ENCODE data around the gene ARHGAP10.
"Not testable (repeated sequence)": the region's sequence is repeated elsewhere in the genome, so short reads cannot be mapped to it uniquely, and the experiment has no call there.

Gene ARHGAP10

DNA sequence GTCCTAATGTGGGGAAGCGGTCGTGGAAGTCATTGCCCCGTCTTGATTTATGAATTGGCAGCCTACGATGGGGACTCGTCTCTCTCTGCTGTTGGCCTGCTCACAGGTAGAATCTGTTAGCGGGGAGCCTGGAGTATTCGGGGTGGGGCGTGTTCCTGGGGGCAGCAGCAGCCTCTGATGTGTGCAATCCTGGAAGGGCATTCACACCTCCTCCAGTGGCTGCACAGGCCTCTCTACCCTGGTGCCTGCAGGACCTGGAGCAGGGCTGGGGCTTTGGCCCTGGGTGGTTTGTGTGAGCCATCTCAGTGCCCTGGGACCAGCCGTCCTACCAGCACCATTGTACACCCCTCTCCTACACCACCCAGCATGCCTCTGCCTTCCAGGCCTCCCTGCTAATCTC is 340.9 kb downstream of the ARHGAP10 start:
- no peak for DNase-seq

DNA sequence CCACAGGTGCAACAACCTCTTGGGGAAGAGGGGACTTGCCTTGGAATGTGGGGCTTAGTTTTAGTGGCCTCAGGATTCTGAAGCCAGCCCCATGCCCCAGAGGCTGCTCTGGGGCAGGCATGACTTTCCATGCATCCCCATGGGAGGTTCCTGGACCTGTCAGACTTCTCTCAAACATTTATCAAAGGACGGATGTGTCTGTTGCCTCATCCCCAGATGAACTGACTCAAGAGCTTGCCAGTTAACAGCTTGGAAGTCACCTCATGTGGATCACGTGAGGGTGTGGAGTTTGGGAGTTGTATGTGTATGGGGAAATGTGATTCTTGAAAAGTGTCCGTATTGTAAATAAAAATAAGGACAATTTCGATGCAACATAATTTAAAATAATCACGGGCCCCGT is 341.5 kb downstream of the ARHGAP10 start:
- DNase-seq: no peak

DNA sequence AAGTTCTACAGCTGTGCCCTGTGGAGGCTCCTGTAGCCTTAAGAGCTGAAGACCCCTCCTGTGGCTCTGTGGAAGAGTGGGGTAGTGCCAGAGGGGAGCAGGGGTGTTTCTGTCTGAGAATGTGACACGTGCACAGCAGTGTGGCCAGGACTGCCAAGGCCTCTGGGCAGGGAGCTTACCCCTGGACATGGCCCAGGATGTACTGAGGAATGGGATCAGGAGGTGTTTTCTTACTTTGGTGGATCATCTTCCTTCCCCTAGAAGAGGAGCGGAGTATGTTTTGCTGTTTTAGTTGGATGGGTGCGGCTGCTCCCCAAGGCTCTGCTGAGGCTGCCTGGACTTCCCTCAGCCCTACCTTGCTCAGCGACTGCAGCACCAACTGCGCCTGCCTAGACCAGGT is 342.6 kb downstream of the ARHGAP10 start:
- no peak for DNase-seq

DNA sequence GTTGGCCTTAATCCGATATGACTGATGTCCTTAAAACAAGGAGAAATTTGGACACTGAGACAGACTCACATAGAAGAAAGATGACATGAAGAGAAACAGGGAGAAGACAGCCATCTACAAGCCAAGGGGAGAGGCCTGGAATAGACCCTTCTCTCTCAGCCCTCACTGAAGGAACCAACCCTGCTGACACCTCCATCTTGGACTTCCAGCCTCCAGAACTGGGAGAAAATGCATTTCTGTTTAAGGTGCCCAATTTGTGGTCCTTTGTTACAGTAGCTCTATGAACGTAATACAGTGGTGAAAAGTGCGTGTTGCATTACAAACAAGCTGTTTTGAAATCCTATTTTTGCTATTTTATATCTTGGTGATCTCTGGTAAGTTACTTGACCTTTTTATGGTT is 343.6 kb downstream of the ARHGAP10 start:
- no peak for DNase-seq

DNA sequence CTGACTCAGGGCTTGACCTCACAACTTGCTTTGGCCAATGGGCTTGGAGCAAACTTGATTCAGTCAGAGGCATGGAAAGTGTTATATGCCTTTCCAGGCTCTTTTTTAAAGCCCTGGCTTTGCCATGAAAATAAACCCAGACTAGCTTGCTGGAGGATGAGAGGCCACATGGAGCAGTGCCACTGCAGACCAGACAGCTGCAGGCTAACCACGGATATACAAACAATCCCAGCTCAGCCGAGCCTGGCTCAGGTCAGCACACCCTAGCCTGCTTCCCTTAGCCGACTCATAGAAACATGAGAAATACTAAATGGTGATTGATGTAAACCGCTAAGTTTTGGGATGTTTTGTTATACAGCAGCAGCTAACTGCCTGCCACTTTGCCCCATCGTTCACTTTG is 345.1 kb downstream of the ARHGAP10 start:
- no peak for DNase-seq

DNA sequence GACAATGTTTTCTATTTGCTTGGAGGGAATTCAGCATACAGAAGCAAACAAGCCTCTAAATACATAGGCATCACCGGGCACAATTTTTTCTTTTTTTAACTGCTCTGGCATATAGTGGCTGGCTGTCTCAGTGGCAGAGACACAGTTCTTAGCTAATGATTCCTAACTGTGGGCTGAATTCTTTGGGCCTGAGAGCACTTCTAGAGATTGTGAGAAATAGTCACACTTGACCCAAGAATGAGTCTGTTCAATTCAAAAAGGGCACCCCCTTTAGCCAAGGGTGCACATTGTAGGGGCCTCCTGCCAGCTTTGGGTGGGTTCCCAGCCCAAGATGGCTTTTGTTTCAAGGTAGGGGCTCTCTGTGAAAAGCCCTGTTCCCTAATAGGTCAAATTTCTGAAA is 345.7 kb downstream of the ARHGAP10 start:
- DNase-seq: no peak

DNA sequence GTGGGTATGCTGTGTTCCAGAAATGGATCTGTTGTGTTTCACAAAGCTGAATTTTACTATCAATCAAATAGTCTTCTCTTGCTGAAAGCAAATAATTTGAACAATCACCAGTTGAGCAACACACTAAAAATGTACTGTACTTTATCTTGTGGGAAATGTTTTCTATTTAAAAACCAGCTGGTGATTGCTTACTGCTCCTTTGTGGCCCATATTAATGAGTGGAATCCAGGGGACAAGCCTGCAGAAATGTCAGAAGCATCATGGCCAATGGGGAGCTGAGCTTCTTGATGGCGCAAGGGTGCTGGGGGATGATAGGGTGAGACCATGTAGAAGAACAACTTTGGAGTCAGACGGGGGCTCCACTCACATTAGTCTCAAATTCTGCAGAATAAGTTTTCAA is 346.2 kb downstream of the ARHGAP10 start:
- DNase-seq: no peak

DNA sequence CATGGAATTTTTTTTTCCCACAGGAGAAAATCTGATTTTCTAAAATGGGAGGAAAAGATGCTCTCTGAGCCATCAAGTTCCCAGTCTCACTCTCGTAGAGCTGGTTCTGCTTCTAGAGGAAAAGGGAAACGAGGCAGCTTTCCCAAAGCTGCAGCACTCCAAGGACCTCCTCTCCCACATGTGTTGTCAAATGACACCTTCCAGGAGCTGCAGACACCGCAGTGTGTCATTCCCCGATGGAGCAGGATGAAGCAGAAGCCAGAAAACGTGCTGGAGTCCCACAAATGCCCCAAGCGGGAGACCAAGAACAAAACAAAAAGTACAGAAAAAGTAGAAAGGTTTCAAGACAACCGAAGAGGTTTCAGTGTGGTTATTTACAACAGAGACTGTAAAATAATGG is 348.1 kb downstream of the ARHGAP10 start:
- no peak for DNase-seq

DNA sequence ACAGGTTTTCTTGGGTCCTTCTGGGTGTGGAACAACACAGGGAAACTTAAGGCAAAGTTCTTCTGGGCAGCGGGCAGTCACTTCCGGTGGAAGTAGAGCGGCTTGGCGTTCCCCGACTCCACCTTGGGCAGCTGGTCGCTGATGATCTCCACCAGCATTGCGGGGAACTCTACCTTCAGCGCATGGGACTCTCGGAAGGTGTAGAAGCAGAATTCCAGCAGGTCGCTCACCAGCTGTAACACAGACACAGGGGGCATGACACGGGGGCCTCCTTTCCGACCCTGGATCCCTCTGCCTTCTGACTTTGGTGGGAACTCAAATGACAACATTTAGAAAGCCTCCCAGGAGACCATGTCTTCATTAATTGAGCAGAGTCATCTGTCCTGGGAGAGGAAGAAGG is 349.4 kb downstream of the ARHGAP10 start:
- no peak for DNase-seq

DNA sequence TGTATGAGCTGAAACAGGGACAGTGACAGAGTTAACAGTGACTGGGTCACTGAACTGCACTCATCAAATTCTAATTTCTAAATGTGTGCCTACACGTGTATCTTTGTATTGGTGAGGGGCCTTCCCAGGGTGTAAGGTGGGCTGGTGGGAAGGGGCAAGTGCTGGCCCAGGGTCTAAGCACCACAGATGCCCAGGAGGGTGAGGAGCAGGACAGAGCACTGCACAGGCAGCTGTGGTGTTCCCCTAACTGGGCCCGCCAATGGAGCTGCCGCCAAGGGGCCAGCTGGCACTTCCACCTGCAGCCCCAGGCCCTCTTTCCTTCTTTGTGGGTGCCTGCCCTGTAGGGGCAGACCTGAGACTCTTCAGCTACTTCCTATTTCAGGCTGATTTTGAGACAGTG is 349.9 kb downstream of the ARHGAP10 start:
- no peak for DNase-seq

DNA sequence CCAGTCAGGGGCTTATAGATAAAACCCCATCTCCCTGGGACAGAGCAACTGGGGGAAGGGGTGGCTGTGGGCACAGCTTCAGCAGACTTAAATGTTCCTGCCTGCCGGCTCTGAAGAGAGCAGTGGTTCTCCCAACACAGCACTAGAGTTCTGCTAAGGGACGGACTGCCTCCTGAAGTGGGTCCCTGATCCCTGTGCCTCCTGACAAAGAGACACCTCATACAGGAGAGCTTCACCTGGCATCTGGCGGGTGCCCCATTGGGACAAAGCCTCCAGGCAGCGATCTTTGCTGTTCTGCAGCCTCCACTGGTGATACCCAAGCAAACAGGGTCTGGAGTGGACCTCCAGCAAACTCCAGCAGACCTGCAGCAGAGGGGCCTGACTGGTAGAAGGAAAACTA is 351.2 kb downstream of the ARHGAP10 start:
- DNase-seq: not testable (repeated sequence)

DNA sequence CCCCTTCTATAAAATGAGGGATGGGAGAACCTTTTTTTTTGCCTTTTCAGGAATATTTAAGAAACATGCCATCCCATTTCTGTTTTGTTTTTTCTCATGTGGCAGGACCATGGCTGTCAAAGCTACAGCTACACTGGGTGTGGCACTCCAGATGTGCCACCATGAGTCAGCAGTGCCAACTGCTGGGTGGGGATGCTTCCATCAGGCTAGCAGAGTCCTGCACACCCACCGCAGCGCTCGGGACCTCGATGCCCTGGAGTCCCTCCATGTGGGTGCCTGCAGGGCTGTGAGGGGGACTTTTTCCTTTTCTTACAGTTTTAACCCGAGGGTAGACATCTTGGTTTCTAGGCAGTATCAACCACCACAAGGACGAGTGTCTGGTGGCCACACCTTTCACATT is 357.7 kb downstream of the ARHGAP10 start:
- DNase-seq: peak; percentile 5

DNA sequence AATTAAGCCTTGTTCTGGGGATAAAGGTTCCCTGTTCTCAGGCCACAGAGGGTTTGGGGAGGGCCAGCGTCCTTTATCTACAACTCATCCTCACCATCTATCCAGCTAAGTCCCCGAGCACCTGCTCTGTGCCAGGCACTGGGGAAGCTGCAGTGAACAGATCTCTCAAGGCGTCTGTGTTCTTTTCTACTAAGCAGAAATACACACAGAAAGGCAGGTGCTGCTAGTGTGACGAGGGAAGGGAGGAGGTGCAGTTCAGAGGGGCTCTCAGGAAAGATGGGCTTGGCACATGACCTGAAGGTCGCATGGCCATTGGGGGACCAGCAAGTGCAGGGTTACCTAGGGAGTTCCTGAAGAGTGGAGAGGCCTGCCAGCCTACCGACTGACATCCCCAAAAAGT is 358.1 kb downstream of the ARHGAP10 start:
- DNase-seq: no peak

DNA sequence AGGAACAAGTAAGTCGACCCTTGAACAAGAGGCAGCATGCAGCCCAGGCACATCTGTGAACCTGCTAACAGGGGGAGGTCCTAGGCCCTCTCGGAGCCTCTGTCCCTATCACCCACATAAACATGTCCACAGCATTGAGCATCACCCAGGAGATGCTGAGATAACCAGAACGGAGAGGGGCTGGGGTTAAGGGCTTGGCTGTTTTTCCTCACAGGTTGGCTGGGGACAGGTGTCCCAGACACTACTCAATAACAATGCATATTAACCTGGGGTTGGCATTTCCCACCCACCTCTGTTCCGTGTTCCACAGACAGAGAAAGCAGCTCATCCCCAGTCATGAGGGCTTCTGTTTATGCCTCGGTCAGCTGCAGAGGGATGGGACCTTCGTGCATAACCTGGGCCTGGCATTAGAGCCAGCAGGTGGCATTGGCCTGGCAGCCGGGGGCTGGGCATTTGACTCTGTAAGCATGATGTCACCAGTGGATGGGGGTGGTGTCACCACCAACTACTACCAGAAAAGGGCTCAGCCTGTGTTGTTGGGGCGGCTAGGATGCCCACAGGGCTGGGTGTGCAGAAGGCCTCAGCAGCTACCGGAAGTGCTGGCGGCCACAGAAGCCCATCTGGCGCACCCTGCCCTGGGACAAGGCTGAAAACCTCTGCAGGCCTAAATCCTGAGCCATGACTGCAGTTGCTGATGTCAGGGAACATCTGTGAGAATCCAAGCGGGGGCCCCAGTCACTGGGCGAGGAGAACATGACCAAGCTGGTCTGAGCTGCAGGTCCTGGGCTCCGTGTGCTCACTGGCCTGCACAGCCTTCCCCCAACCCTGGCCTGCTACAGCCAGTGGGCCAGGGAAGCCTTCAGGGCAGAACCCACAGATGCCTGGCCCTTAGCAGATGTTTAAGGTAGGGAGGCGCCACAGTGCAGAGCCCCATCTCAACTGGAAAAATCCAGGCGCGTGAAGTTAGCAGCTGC is 358.9 kb downstream of the ARHGAP10 start:
- DNase-seq: no peak

DNA sequence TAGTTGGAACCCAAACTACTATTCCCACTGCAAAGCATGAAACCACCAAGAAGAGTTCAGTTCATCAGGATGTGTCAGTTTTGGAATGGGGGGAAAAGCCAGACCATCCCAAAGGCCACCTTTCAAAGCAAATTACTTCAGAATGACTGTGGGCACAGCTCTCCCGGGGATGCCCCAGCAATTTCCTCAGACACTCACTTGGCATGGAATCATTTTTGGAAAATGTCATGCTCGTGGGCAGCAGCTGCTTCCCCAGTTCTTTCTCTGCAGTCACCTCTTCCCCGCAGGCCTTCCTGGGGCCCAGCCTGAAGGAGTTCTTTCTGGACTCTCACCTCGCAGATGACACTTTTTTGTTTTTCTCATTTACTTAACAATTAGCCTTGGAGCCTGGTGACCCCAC is 360.0 kb downstream of the ARHGAP10 start:
- DNase-seq: no peak

DNA sequence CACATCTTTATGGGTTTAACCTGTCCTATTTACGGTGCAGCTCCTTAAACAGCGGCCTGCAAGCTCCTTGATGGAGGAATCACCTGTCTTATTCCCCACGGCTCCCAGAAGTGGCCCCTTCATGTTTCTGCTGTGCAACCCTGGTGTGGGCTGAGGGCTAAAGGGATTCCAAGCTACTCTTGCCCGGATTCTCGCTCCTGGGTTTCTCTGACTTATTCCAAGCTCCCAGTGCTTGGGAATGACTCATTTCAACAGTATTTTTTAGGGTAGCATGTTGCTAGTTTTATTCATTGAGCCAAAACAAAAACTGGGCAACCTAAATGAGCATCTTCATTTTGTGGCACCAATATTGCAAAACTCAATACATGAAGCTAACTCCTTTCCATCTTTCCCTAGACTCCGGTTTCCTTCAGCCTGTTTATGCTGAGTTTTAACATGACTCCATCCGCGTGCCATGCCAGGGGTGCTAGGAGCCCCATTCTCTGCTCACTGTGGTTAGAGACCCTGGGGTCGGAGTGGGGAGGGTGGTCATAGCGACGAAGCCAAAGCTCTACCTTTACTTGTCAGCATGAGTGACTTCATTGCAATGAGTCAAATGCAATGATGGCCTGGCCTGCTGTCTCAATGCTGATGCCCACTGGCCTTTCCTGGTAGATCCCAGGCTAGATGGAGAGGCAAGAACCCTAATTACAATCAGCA is 360.6 kb downstream of the ARHGAP10 start:
- DNase-seq: no peak

DNA sequence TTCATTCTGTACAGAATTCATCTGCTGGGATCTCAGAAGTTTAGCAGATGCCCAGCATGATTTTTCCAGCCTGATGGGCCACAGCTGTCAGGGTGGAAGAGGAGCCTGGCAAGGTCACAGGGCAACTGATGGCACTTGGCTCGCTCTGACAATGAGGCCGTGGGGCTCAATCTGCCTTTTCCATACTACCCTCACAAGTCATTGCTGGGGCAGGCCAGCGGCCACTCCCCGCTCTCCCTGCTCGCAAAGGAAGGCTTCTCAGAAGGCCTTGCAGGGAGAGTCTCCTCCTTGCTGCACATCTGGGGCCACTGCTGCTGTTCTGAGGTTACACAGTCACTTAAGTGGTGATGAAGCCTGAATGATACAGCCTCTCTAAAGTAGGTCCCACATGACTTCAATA is 361.2 kb downstream of the ARHGAP10 start:
- DNase-seq: no peak

DNA sequence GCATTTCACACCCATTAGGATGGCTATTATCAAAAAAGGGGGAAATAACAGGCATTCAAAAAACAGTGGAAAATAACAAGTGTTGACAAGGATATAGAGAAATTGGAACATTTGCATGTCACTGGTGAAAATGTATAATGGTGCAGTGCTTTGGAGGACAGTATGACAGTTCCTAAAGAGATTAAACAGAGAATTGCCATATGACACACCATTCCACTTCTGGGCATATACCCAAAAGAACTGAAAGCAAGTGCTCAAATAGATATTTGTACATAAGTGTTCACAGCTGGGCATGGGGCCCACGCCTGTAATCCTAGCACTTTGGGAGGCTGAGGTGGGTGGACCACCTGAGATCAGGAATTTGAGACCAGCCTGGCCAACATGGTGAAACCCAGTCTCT is 362.3 kb downstream of the ARHGAP10 start:
- DNase-seq: peak; percentile 16

DNA sequence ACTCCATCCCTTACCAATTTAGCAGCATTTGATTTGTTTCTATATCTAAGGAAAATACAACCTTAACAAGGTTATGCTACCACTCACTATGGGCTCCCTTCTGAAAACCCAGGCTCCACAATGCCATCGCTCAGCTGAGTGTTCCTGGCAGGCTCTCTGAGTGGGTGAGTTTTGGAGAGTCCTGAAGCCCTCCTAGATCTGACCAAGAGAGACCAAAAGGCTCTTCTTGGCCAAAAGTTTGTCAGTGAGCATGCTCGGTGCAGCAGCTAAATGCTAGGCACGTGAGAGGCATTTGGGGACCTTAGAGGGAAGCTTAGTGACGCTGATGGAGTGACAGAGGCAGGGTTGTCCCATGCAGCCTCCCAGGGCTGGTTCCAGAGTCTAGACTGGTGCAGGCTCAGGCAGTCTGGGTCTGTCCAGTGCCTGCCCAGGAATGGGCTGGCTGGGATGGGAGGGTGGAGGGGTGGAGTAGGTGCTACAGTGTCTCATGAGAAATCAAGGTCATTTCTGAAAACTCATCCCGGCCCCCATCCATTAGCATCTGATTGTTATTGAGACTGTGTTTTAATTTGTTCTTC is 363.5 kb downstream of the ARHGAP10 start:
- no peak for DNase-seq

DNA sequence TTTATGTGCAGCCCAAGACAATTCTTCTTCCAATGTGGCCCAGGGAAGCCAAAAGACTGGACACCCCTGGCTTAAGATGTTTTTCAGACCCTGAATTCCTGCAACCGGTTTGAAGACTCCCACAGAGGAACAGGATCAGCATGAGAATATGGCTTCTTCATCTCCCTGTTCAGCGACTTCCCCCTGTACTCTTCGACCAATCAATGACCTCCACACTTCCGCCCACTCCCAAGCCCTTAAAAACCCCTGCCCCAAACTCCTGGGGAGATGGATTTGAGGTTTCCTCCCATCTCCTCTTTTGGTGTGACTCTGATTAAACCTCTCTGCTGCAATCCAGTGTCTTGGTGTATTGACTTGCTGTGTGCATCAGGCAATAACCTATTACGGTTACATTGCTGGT is 365.9 kb downstream of the ARHGAP10 start:
- DNase-seq: no peak

DNA sequence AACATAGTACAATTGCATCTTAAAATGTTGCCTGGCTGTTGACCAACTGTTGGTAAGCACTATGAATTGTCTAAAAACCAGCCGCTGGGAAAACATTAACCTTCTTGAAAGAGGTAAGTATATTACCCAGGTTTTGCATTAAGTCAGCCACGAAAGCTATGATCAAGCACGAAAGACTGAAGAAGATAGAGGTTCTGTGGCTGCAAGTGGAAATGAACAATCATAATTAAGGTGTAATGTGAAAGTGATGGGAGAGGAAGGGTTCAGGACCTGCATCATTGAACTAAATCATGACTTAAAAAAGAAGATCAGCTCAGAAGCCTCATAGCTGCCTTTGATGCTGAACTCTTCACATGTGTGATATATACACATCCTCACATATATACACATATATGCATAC is 369.3 kb downstream of the ARHGAP10 start:
- no peak for DNase-seq

DNA sequence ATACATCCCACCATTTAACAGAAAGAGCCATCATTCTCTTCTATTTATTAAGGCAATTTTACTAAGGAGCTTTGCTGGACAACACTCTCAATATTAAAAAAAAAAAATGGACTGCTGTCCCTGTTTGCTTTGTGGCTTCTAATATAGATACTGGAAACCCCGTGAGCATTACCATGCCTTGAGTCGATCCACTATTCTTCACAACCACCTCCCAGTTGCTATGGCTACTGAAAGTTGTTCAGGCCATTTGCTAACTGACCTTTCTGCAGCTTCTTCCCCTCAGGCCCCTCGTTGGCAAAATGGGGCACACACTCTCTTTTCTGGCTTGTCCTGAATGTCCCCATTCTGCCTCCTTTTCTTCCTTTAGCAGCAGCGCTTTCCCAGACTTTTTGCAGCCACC is 369.9 kb downstream of the ARHGAP10 start:
- no peak for DNase-seq

DNA sequence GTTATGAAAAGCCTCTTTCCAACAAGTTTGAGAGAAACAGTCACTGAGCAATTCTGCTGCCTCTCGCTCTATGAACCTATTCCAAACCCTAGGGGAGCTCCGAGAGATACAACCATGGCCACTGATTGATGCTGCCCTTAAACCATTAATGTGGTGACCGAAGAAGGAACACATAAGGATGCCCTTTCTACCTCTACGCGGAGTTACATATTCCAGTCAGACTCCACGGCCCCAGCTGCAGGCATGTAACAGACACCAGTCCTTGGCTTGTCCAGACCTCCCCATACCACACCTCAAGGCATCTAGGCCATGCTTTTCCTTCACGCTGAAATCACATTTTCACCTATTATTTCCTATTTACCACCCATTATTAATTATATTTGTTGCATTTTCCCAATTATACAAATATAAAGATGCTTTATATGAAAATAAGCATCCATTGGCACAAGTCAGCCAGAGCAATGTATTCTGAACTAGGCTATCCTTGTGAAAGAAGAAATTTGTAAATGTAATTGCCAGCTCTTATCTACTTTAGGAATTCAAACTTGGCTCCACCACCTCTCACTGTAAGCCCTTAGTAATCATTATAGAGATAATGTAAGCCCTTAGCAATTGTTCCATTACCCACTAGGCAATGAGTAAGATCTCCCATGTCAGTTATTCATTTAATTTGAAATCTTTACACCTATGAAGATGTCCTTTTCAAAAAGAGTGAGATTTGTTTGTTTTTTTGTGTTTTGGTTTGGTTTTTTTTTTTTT is 371.9 kb downstream of the ARHGAP10 start:
- no peak for DNase-seq
